Daoy (cell line): ENCODE data around the gene GRAP. TPM values are rescaled to one million over a fixed set of nuclear protein-coding genes. Genes with fewer than 3 reads are reported as not detected.
A peak's percentile ranks its signal among the peaks of the same experiment; 100 is the strongest.

Experiments
- DNase-seq: peaks from one replicate; pipeline ENCODE4 v3.0.0-alpha.2; 2015; ENCODE audit warnings: low read depth
- total RNA-seq: library from RNA; depleted of rRNA; stranded (reverse); fragments of >200 nt; shearing (Covaris generic); gene quantifications from 2 replicates; pipeline ENCODE4 v1.2.3, GENCODE V29; 2014

Gene GRAP
- total RNA-seq, 1 experiment from 2014 or later, result not detected

DNA sequence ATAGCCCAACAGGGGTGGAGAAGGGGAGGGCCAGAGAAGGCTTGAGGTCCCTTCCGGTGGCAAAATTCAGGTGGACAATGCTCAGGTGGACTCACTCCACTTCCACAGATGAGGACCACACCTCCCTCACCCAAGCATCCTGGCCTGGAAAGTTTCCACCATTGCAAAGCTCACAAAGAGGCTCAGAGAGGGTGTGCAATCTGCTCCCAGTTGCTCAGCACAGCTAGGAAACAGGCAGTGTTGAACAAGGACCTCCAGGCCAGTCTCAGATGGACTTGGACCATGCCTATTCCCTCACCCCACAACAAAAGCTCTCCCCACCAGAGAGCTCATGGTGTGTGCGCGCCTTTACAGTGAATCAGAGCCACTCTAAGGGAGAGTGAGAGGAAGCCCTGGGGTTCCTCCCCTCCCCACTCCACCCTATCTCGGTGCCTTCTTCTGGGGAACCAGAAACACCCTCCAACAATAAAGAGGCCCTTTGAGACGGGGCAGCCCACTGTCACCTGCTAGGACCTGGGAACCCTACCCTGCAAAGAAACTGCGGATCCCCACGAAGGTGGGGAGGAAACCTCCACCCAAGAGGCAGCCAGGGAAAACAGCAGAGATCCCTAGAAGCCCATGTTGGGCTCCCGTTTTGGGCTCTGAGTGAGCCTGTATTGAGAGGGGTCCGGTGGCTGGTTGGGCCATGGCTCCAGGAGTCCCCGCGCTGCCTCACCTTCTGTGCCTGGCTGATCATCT is 43.8 kb downstream of the GRAP start:
- peak; percentile 55 for DNase-seq

DNA sequence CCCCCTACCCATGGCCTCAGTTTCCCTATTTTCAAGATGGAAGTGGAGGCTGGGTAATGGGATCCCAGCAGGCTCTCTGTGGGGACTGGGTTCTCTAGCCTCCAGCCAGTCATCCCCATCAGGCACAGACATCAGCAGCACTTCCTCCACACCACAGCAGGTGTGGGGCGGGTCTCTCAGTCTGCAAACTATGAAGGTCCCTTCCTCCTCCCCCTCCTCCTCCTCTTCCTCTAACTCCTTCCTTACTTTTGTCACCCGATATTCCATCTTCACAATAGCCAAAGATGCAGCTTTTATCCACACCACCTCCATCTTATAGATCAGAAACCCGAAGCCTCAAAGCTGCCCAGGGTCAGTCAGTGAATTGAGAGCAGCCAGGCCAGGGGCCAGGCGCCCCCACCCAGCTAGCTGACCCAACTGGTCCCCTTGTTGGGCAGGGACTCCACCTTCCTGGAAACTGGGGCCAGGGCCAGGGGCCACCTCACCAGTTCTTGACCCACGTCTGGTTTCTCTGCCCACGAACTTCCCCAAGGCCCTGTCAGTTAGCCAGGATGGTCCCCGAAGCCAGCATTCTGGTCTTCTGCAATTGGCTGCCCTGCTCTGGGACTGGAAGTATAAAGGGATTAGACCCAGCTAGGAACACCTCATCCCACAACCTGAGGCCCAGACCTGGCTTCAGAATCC is 44.7 kb downstream of the GRAP start:
- DNase-seq, result no peak

DNA sequence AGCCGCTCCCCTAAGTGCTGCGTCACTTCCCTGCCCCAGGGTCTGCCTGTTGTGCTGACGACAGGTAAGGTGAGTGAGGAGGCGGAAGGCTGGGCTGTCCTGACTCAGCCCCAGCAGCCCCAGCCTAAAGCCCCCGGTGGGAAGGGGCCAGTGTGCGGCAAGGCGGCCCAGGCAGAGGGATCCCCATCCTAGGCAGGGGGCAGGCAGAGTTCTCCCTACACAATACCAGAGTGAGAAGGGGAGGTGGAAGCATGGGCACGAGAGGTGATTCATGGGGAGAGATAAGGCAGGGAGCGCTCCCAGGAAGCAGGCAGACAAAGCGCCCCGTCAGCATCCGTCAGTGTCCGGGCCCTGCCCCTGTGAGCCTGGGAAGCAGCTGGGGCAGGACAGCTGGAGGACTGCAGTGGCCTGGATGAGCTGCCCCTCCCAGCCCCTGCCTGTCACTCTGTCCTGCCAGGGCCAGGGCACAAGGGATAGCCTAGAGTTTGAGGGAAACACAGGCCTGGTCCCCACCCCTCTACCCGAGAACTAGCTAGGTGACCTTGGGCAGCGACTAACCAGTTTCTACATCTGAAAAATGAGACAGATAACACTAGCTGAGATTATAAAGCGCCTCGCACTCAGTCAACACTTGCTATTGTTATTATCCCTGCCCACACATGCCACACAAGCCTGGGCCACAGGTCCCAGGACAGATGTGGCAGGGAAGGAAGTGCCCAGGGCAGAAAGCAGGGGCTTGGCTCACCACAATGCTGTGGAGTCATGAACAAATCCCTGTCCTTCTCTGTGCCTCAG is 46.0 kb downstream of the GRAP start:
- peak; percentile 88 for DNase-seq

DNA sequence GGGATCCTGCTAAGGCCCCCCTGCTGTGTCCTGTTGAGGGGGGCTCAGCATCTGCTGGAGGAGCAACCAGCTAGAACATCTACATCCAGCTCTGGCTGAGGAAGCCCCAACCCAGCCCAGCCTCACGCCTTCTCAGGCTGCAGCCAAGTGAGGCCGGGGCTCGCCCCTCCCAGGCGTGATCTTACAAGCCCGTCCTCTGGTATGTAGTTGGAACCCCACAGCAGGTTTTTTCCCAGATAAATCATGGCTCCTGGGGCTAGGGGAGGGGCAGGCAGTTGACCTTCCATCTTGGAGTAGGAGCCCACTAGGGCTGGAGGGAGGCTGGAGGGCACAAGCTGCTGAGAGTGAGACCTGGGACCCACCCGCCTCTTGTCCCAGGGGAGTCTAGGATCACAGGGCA is 46.8 kb downstream of the GRAP start:
- DNase-seq, result no peak

DNA sequence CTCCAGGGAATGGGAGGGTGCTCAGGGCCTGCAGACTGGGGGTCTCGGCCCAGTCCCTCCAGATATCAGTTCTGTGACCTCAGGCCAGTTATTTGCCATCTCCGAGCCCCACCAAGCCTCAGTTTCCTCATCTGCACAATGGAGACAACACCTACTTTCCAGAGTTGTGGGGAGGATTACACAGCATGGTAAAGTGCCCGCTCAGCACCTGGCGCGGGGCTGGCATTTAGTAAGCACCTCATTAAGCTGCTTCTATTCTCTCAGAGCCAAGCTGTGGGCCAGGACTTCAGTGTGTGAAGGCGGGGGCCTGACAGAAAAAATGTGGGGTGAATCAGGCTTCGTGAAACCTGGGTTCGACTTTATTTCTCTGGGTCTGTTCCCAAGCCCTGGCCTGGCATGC is 47.4 kb downstream of the GRAP start:
- no peak for DNase-seq

DNA sequence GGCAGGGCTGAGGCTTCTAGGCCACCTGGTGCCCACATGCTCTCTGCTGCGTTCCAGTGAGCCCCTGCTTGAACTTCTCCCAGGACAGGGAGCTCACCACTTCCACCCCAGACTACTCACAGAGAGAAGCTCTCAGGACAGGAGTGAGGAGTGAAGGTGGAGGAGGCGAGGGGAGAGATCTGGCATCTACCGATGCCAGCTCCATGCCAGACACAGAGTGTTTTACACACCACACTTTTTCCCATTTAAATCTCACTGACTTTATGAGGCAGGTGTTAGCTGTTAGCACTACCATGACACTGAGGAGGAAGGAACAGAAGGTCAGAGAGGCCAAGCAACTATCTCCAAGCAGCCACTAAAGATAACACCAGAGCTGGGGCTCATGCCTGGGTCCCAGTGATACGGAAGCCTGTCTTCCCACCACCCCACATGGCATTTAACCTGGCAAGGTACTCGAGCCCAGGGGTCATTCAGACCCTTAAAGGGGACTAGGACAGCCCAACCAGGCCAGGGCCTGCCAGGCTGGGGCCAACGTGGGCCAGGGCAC is 49.0 kb downstream of the GRAP start:
- DNase-seq, result no peak

DNA sequence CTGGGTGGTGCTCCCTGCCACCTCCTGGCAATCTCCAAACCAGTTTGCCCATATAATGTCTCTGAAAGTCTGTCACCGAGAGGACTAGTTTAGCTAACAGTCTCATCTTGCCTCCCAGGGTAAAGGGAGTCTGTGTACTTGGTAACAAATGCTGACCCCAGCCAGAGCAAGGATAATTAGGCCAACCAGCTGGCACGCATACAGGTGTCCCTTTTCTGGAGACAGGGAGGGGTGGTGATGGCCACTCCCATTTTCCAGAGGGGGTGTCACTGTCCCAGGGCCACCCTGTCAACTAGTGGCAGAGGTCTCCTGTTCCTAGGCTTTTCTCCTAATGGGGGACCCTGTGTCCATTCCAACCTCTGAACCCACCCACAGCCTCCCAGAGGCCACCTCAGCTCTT is 50.3 kb downstream of the GRAP start:
- no peak for DNase-seq

DNA sequence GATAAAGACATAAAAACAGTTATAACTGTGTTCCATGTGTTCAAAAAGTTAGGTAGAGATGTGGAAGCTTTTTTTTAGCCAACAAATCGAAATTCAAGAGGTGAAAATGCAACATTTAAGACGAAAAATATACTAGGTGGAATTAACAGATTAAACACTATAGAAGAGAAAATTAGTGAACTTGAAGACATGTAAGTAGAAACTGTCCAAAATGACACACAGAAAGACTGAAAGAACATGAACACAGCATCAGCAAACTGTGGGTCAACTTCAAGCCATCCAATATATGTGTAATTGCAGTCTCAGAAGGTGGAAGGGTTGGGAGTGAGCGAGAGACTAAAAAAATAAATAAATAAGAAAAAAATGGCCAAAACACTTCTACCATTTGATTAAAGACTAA is 51.5 kb downstream of the GRAP start:
- DNase-seq, result no peak

DNA sequence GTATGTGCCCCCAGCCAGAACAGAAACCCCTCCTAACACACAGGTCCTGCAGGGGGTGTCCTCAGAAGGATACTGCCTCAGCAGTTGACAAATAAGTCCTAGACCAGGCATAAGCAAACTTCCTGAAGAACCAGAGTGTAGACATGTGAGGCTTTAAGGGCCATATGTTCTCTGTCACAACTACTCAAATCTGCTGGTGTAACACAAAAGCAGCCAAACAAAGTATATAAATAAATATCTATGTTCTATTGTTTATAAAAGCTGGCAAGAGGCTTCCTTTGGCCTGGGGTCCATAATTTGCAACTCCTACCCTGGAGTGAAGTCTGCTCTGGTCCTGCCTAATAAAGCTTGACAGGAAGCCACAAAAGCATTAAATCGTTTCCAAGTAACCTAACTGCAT is 52.1 kb downstream of the GRAP start:
- no peak for DNase-seq

DNA sequence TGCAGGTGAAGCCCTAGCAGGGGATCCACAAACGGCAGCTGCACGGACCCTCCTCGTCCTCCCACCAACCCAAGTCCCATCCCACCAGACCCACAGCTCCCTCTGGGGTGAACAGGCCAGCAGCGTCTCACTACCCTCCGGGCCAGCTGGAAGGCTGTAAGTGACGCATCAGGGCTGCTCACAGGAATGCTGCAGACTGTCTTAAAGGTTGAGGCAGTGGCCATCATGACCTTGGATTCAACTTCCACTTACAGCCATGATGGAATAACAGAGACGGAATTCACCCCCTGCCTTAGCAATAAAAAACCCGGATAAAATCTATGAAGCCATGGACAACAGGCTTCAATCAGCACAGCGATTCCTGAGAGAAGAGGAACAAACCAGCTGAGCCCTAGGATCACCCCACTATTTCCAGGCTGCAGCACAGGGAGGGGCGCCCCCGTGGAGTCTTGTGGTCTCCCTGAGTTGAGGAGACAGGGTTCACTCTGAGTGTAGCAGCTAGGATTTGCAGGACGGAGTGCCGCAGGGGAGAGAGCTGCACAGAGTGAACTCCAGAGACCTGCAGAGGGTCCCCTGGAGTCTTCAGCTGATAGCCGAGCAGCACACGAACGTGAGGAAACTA is 52.7 kb downstream of the GRAP start:
- no peak for DNase-seq

DNA sequence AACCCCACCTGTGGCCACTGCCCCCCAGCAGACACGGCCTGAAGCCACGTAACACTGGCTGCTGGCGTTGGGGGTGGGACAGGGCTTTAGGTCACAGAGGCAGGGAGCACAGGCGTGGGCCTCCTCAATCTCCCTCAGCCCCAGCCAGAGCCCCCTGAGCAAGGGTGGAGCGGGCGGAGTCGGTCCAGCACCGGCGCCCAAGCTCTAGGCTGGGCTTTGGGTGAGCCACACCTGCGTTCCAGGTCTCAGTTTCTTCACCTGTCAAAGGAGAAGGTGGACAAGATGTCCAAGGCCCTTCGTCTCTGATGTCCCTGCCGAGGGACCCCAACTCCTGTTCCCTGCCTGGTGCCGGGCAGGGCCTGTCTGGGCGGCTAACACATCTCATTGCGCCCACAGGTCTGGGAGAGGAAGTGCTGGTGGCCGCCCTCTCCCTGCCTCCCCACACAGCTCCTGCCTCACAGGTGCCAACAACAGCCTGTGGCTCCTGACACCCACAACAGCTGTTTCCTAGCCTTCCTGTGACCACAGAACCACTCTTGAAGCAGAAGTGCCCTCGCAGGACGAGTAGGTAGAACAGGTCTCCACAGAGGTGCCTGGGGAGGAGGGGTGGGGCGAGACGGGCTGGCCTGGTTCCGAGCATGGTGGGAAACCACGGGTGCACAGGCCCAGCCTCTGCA is 54.2 kb downstream of the GRAP start:
- DNase-seq, result no peak

DNA sequence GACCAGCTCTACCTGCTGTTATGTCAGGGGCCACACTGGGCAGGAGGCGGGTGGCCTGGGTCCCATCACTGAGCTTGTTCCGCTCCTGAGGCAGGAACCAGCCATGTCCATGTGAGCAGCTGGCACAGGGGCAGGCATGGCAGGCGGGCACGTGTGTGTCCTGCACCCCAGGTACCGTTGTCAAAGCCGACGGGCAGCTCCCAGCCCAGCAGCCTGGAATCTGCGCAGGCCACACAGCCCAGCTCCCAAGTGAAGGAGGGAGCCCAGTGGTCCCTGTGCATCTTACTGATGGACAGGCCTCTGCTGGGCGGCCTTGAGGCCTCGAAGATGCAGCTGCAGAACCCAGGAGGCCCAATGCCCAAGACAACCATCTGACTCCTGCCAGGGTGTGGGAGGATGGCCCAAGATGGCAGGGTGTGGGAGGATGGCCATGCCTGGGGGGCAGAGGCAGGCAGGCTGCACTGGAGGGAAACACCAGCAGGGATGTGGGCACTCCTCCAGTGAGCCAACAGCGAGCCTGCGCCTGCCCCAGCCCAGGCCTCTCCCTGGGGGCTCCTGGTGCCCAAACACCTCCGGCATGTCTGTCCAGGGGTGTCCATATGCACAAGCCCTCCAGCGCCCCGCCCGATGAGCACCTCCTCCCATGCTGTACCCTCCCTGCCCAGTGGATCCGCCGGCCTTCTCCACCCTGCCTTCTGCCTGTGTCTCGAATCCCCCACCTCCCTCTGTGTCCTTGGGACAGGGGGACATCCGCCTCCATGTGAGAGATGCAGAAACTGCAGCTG is 55.0 kb downstream of the GRAP start:
- no peak for DNase-seq

DNA sequence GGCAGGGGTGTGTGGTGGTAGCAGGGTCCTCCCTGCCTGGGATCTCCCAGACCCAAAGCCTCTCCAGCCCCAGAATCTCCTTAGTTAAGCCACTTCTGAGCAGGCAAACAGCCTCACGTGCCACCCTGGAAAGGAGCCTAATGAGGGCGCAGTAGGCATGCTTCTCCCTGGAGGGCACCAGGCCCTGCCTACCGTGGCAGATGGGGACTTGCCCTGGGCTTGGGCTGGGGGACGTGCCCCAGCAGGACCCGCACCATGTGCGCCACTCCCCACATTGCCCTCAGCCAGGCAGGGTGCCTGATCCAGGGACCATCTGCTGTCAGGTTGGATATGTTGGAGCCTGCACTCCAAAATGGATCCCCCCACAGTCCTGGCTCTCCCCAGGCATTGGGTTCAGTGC is 56.4 kb downstream of the GRAP start:
- no peak for DNase-seq

DNA sequence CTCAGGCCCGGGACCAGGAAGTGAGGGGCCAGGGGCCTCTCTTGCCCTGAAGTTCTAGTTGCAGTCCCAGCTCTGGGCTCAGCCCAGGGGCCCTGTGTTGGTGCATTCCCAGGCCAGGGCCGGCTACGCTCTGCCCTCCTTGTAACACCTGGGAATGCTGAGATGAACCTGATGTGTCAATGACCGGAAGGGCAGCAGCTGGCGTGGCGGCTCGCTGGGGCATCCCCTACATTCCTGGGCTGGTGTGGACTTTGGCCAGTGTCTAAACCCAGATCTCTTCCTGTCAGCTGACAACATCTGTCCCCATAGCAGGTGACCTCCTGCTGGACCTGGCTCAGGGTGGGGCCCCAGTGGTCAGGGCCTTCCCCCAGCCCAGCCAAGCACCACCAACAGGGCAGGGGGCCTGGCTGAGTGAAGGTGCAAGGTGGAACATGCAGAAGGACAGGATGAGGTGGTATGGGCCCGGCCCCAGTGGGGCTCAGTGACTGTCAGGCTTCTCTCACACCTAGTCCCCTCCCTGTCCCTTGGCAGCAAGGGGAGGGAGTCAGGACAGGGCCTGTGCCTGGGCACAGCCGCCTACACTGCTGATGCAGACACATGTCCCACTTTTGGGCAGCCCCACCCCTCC is 58.1 kb downstream of the GRAP start:
- DNase-seq, result no peak

DNA sequence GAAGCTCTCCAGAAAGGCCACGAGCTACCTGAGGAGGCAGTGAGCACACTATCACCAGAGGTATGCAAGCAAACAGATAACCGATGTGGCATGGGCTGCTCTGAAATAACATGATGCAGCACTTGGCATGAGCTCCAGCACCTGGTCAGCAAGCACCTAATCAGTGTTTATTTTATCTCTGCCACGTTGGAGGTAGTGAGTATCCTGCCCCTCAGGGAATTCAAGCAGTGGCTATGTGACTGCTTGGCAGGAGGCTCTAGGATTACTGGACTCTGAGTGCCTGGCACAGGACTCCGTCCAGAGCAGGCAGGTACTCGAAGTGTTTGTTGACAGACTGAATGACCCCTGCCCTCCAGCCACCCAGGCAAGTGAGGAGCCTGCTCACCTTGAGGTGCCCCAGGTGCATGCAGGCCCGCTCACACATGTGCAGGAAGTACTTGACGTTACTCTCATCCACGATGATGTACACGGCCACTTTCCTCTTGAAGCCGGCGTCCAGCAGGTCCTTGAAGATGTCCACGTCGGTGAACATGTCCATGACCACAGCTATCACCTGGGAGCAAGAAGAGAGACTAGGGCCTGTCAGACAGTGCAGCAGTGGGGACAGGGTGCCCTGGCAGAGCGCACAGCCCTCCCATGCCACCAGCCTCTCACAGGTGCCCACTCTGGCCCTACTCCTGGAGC is 58.8 kb downstream of the GRAP start:
- DNase-seq, result no peak

DNA sequence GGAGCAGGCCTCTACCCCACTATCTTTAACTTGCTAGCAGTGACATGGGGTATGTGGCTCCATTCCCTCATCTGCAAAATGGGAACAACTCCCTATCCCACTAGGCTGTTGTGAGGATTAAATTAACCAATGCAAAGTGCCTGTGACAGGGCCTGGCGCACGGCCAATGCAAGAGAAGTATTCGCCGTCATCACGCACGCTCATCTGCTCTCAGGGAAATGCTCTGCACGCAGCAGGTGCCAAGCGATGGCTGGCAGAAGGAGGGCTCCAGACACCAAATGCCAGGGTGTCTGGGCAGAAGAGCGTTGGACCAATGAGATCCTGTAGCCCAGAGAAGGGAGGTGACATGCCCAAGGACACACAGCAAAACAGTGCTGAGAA is 59.5 kb downstream of the GRAP start:
- no peak for DNase-seq

DNA sequence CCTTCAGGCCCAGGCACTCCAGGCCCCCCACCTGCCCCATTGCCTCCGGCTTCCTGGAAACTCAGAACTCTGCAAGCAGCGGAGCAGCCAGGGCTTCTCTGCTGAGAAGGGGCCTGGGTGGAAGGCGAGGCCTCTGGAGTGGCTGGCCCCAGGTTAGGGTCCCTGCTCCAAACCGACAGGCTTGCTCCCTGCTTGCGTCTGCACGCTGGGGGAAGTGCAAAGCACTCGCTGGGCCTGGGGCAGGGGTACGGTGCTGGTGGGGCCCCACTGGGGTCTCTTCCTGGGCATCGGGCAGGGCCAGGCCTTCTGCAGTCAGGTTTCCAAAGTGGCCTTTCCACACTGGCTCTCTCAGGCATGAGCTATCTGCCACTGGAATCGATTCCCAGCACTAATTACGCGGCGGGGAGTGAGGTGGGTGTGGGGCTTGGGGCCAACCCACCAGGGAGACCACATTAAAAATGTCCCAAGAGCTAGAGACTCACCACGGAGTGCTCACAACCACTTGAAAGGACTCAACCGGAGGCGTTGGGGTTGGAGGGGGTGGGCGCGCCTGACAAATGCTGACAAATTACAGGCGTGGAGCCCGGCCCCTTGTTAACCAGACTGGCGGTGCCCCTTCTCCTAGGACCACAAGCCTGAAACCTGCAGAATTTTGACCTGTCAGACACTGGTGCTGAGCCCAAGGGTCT is 60.1 kb downstream of the GRAP start:
- DNase-seq, result no peak

DNA sequence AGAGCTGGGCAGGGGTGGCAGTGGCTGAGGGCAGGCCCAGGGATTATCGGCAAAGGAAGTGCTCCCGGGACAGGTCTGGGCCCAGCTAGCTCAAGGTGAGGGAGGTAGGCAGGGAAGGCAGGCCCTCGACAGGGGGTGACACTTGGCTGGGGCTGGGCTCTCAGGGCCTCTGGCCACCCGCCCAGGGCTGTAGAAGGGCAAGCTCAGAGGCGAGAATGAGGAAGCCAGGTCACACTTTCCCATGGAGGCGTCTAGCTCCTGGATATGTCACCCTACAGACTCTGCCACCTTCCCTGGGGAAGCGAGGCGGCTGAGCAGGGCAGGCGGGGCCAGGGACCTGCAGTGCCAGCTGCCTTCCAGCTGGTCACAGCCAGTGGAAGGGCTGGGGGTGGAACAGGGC is 61.3 kb downstream of the GRAP start:
- DNase-seq, result no peak
